ENCODE results near the gene RGS12. TPM values are rescaled to one million over a fixed set of nuclear protein-coding genes. Genes with fewer than 3 reads are reported as not detected.

Gene RGS12
- total and polyA plus RNA-seq, 2 experiments from 2014 or later, result 8.0 to 19.0 TPM

DNA sequence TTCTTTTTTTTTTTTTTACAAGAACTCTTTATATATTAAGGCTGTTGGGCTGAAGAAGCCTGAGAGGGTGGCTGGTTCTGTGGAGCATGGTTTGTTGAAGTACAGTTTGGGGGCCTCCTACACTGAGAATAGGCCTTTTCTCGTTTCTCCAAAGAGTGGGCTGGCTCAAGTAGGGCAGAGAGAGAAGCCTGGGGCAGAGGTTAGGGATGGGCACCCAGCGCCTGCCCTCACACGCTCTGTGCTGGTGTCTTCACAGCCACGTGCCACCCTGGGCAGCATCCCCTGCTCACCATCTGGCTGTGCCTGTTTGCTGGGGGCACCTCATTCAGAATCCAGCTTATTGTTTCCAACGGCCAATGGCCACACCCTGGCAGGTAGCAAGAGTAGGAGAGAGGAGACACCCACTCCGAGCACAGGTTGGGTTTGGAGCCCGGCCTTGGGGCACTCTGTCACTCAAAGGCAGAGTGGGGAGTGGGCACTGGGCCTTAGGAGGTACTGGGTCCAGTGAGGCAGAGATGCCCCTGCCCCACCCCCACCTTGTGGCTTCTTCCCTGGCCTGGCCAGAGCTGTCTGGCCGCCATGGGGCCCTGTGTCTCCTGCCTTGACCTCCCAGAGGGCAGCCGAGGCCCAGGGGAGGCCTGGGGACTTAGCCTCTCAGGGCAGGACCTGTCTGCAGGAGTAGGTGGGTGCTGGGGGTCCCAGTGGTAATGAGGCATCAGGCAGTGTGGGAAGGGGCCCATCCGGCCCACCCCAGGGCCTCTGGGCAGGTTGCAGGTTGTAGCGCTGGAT is 40.9 kb upstream of the RGS12 start:
- H3K4me1 Mint-ChIP-seq, result peaks cover 6% of the 10 kb centered on the region; the same call in 2 of the 3 replicates
- Histone ChIP-seq H2AFZ (no peak overlapping the region), H3K27ac (ENCODE audit: low read depth) (no peak overlapping the region), H3K79me2 (replicated peaks; ENCODE audit: insufficient read depth) (no peaks in the 10 kb centered on the region), H3K4me1 (ENCODE audit: insufficient read depth) (no peaks in the 10 kb centered on the region), H3K36me3 (ENCODE audit: insufficient read depth) (no peaks in the 10 kb centered on the region), H4K20me1 (replicated peaks; ENCODE audit: insufficient read depth) (no peaks in the 10 kb centered on the region), H3K4me3 (no peak overlapping the region), H3K9me2 (ENCODE audit: insufficient read depth) (no peaks in the 10 kb centered on the region), H3K27me3 (ENCODE audit: insufficient read depth) (no peaks in the 10 kb centered on the region), H3K4me2 (no peak overlapping the region), H3F3A (replicated peaks; ENCODE audit: low read depth) (no peaks in the 10 kb centered on the region)
- DNase-seq (ENCODE audit: low spot score), result no peak
- no peak overlapping the region for H3K27ac Mint-ChIP-seq
- no peaks in the 10 kb centered on the region; the same call in 2 of the 3 replicates for H3K36me3 Mint-ChIP-seq (ENCODE audit: low read depth)
- TF ChIP-seq EZH2phosphoT487 (IDR thresholded peaks at IDR 0.05; ENCODE audit: unreplicated experiment) (no peak), CREB1 (CRISPR knock-in tag; IDR thresholded peaks at IDR 0.05; ENCODE audit: low read depth) (no peak), ZNF331 (CRISPR knock-in tag; IDR thresholded peaks at IDR 0.05; ENCODE audit: low read depth) (no peak), NANOG (IDR thresholded peaks at IDR 0.05; ENCODE audit: borderline replicate concordance) (no peak), ZNF462 (CRISPR knock-in tag; IDR thresholded peaks at IDR 0.05) (no peak), ZNF114 (CRISPR knock-in tag; IDR thresholded peaks at IDR 0.05) (no peak), REST (IDR thresholded peaks at IDR 0.05; ENCODE audit: unreplicated experiment) (no peak), ETS1 (IDR thresholded peaks at IDR 0.05) (no peak), STAT1 (IDR thresholded peaks at IDR 0.05; ENCODE audit: unreplicated experiment) (no peak), JUNB (IDR thresholded peaks at IDR 0.05; ENCODE audit: unreplicated experiment) (no peak), POLR2AphosphoS5 (IDR thresholded peaks at IDR 0.05; ENCODE audit: low read depth) (no peak), EZH2 (IDR thresholded peaks at IDR 0.05; ENCODE audit: low read depth, unreplicated experiment) (no peak)
- TF ChIP-seq, protein P1, sequence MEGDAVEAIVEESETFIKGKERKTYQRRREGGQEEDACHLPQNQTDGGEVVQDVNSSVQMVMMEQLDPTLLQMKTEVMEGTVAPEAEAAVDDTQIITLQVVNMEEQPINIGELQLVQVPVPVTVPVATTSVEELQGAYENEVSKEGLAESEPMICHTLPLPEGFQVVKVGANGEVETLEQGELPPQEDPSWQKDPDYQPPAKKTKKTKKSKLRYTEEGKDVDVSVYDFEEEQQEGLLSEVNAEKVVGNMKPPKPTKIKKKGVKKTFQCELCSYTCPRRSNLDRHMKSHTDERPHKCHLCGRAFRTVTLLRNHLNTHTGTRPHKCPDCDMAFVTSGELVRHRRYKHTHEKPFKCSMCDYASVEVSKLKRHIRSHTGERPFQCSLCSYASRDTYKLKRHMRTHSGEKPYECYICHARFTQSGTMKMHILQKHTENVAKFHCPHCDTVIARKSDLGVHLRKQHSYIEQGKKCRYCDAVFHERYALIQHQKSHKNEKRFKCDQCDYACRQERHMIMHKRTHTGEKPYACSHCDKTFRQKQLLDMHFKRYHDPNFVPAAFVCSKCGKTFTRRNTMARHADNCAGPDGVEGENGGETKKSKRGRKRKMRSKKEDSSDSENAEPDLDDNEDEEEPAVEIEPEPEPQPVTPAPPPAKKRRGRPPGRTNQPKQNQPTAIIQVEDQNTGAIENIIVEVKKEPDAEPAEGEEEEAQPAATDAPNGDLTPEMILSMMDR (conservative IDR thresholded peaks at IDR 0.05; ENCODE audit: low read depth in 2 of 2), result no peak
- H3K27me3 Mint-ChIP-seq (ENCODE audit: insufficient read depth, low read depth, poor library complexity), result peaks cover 1% of the 10 kb centered on the region
- no peak overlapping the region for H3K4me3 Mint-ChIP-seq
- no peaks in the 10 kb centered on the region; the same call in 2 of the 3 replicates for H3K9me3 Mint-ChIP-seq
- ATAC-seq, result no peak

Data from GM23338 (cell line).